SU-DHL-6 (cell line): ENCODE measurements around the gene ZSWIM5.
"Not testable (repeated sequence)": the region's sequence is repeated elsewhere in the genome, so short reads cannot be mapped to it uniquely, and the experiment has no call there.

ENCODE experiments used
- H2AFZ ChIP-seq: fragments of 200-600 bp; sonication (generic); 2 replicates; pipeline ENCODE4 v1.6.1; 2014; ENCODE audit warnings: low read depth, mild to moderate bottlenecking, moderate library complexity, mixed read lengths, antibody characterized with exemption, low read length; ENCODE audit not compliant: severe bottlenecking
- H3F3A ChIP-seq: fragments of 200-600 bp; shearing (Covaris generic); 2 replicates; pipeline ENCODE4 v1.6.0; 2016; ENCODE audit warnings: antibody characterized with exemption, mild to moderate bottlenecking; ENCODE audit not compliant: insufficient read depth
- H3K27ac ChIP-seq: fragments of 200-600 bp; sonication (generic); 2 replicates; pipeline ENCODE4 v1.5.1; 2016; ENCODE audit warnings: low read depth, mild to moderate bottlenecking, low read length, moderate library complexity, mixed read lengths
- H3K27me3 ChIP-seq: fragments of 200-600 bp; sonication (generic), shearing (Covaris generic); 2 replicates; pipeline ENCODE4 v1.6.0; 2014; ENCODE audit warnings: mild to moderate bottlenecking, low read length
- H3K36me3 ChIP-seq: fragments of 200-600 bp; sonication (generic); 2 replicates; pipeline ENCODE4 v1.6.1; 2014; ENCODE audit warnings: mild to moderate bottlenecking, low read length, mixed read lengths
- H3K4me2 ChIP-seq: fragments of 300-600, 200-600 bp; shearing (Covaris generic), sonication (generic); 2 replicates; pipeline ENCODE4 v1.6.0; 2014; ENCODE audit warnings: low read length, low read depth, mild to moderate bottlenecking; ENCODE audit not compliant: poor library complexity, severe bottlenecking
- H3K4me3 ChIP-seq: fragments of 200-600 bp; sonication (generic); 2 replicates; pipeline ENCODE4 v1.5.1; 2014; ENCODE audit warnings: antibody characterized with exemption, low read length, mild to moderate bottlenecking, mixed read lengths; ENCODE audit not compliant: insufficient read depth, poor library complexity, severe bottlenecking
- H3K79me2 ChIP-seq: fragments of 200-600 bp; sonication (generic); 2 replicates; pipeline ENCODE4 v1.6.1; 2014; ENCODE audit warnings: mild to moderate bottlenecking, low read length, moderate library complexity; ENCODE audit not compliant: insufficient read depth
- H3K9ac ChIP-seq: fragments of 200-600 bp; sonication (generic); 2 replicates; pipeline ENCODE4 v1.7.0; 2014; ENCODE audit warnings: mild to moderate bottlenecking, low read length
- H3K9me2 ChIP-seq: fragments of 200-600 bp; sonication (generic); replicated peaks from 2 replicates; pipeline ENCODE4 v1.6.1; 2014; ENCODE audit warnings: low read length; ENCODE audit not compliant: insufficient read depth
- H3K9me3 ChIP-seq: fragments of 200-600 bp; sonication (generic); 2 replicates; pipeline ENCODE4 v1.6.1; 2014; ENCODE audit warnings: low read length, mixed read lengths; ENCODE audit not compliant: insufficient read depth
- H4K20me1 ChIP-seq: fragments of 200-600 bp; sonication (generic); 2 replicates; pipeline ENCODE4 v1.6.1; 2014; ENCODE audit warnings: low read depth, mild to moderate bottlenecking, antibody characterized with exemption, low read length, moderate library complexity, mixed read lengths
- CTCF ChIP-seq: fragments of 200-600 bp; sonication (generic); IDR thresholded peaks from one replicate; pipeline ENCODE4 v1.5.1; 2017; ENCODE audit warnings: antibody characterized with exemption, mild to moderate bottlenecking, low read length, moderate library complexity; ENCODE audit not compliant: insufficient read depth, poor library complexity, severe bottlenecking
- EZH2phosphoT487 ChIP-seq: fragments of 200-600 bp; sonication (generic), shearing (Covaris generic); conservative IDR thresholded peaks from 2 replicates; pipeline ENCODE4 v1.6.1; 2018; ENCODE audit warnings: mild to moderate bottlenecking, antibody characterized with exemption, low read length, moderate library complexity, mixed read lengths

The ZSWIM5 gene

GRCh38 chr1:45107782-45108181, 98.6 kb downstream of the ZSWIM5 start:
- Histone ChIP-seq H2AFZ (no peak overlapping the region), H3K79me2 (no peaks in the 10 kb centered on the region), H3F3A (no peaks in the 10 kb centered on the region), H3K4me3 (no peak overlapping the region), H3K27me3 (no peaks in the 10 kb centered on the region), H3K9ac (no peak overlapping the region), H3K9me3 (no peaks in the 10 kb centered on the region), H3K4me2 (no peak overlapping the region), H4K20me1 (no peaks in the 10 kb centered on the region), H3K9me2 (no peaks in the 10 kb centered on the region), H3K27ac (no peak overlapping the region), H3K36me3 (no peaks in the 10 kb centered on the region)
- TF ChIP-seq EZH2phosphoT487 (no peak), CTCF (no peak)

DNA sequence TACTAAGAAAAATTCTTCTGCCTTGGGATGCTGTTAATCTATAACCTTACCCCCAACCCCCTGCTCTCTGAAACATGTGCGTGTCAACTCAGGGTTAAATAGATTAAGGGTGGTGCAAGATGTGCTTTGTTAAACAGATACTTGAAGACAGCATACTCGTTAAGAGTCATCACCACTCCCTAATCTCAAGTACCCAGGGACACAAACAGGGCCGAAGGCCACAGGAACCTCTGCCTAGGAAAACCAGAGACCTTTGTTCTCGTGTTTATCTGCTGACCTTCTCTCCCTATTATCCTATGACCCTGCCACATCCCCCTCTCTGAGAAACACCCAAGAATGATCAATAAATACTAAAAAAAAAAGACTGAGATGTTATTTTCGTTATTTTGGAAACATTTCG, 99.5 kb downstream of the ZSWIM5 start:
- not testable (repeated sequence) for H3K9me3 ChIP-seq, H4K20me1 ChIP-seq, H3K4me3 ChIP-seq, H3K27me3 ChIP-seq, H2AFZ ChIP-seq, H3K79me2 ChIP-seq, H3K4me2 ChIP-seq, H3K36me3 ChIP-seq, H3F3A ChIP-seq, H3K27ac ChIP-seq, H3K9ac ChIP-seq, H3K9me2 ChIP-seq

DNA sequence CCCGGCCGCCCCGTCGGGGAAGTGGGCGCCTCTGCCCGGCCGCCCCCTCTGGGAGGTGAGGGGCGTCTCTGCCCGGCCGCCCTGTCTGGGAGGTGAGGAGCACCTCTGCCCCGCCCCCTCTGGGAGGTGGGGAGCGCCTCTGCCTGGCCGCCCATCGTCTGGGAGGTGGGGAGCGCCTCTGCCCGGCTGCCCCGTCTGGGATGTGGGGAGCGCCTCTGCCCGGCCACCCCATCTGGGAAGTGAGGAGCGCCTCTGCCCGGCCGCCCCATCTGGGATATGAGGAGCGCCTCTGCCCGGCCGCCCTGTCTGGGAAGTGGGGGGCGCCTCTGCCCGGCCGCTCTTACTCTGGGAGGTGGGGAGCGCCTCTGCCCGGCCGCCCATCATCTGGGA, 100.3 kb downstream of the ZSWIM5 start:
- H3K9ac ChIP-seq, H3F3A ChIP-seq, H3K9me2 ChIP-seq, H3K27ac ChIP-seq, H4K20me1 ChIP-seq, H3K27me3 ChIP-seq, H3K79me2 ChIP-seq, H3K36me3 ChIP-seq, H3K4me2 ChIP-seq, H2AFZ ChIP-seq, H3K9me3 ChIP-seq, H3K4me3 ChIP-seq: not testable (repeated sequence)

DNA sequence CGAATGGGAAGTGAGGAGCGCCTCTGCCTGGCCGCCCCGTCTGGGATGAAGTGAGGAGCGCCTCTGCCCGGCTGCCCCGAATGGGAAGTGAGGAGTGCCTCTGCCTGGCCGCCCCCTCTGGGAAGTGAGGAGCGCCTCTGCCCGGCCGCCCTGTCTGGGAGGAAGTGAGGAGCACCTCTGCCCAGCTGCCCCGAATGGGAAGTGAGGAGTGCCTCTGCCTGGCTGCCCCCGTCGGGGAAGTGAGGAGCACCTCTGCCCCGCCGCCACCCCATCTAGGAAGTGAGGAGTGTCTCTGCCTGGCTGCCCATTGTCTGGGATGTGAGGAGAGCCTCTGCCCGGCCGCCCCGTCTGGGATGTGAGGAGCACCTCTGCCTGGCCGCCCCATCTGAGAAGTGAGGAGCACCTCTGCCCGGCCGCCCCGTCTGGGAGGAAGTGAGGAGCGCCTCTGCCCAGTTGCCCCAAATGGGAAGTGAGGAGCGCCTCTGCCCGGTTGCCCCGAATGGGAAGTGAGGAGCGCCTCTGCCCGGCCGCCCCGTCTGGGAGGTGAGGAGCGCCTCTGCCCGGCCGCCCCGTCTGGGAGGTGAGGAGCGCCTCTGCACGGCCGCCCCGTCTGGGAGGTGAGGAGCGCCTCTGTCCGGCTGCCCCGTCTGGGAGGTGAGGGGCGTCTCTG, 100.8 kb downstream of the ZSWIM5 start:
- H2AFZ ChIP-seq, H3K27me3 ChIP-seq, H4K20me1 ChIP-seq, H3K4me3 ChIP-seq, H3K36me3 ChIP-seq, H3K79me2 ChIP-seq, H3F3A ChIP-seq, H3K9ac ChIP-seq, H3K4me2 ChIP-seq, H3K9me2 ChIP-seq, H3K9me3 ChIP-seq, H3K27ac ChIP-seq: not testable (repeated sequence)

DNA sequence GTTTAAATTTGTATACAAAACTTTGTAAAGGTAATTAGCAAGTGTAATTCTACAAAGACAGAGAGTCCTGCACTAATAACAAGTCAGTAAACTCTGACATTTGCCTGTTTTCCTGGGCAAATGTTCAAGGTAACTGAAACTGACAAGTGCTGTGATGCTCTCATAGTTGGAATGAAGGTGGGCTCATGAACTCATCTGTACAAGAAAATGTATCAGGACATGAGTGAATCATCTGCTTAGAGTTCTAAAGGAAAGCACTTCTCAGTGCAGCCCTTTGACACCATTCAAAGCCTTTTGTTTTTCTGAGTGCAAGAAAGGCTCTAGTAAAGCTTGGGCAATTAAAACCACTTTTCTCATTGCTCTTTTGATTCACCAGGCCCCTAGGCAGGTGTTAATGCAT, 102.9 kb downstream of the ZSWIM5 start:
- H3K4me3 ChIP-seq, result no peak overlapping the region
- no peaks in the 10 kb centered on the region for H3F3A ChIP-seq
- no peaks in the 10 kb centered on the region for H3K9me2 ChIP-seq
- no peaks in the 10 kb centered on the region for H3K36me3 ChIP-seq
- TF ChIP-seq CTCF (no peak), EZH2phosphoT487 (no peak)
- H3K79me2 ChIP-seq, result no peaks in the 10 kb centered on the region
- H3K9me3 ChIP-seq, result no peaks in the 10 kb centered on the region
- no peaks in the 10 kb centered on the region for H4K20me1 ChIP-seq
- no peaks in the 10 kb centered on the region for H3K27me3 ChIP-seq
- H3K9ac ChIP-seq, result no peak overlapping the region
- no peak overlapping the region for H3K4me2 ChIP-seq
- H2AFZ ChIP-seq, result no peak overlapping the region
- no peak overlapping the region for H3K27ac ChIP-seq
